Fibroblast of villous mesenchyme (primary cell): ENCODE data around the gene CARD16. TPM values are rescaled to one million over a fixed set of nuclear protein-coding genes. Genes with fewer than 3 reads are reported as not detected.

ENCODE experiments used
- DNase-seq: peaks from one replicate; pipeline ENCODE4 v3.0.0-alpha.2; 2010; ENCODE audit warnings: low read depth
- H3K4me3 ChIP-seq: 2 replicates; pipeline ENCODE4 v1.5.1; 2011; ENCODE audit warnings: low read depth, mild to moderate bottlenecking, low read length
- total RNA-seq: library from RNA; depleted of rRNA; stranded (reverse); fragments of >200 nt; gene quantifications from 2 replicates; pipeline ENCODE4 v1.2.3, GENCODE V29; 2012
- TF ChIP-seq, protein P1 (sequence below): IDR thresholded peaks from 2 replicates; pipeline ENCODE4 v1.5.1; 2012; ENCODE audit warnings: low read depth, mild to moderate bottlenecking, low read length; ENCODE audit not compliant: insufficient read depth

CARD16 gene
- total RNA-seq, 1 donor = 30.7 TPM

DNA sequence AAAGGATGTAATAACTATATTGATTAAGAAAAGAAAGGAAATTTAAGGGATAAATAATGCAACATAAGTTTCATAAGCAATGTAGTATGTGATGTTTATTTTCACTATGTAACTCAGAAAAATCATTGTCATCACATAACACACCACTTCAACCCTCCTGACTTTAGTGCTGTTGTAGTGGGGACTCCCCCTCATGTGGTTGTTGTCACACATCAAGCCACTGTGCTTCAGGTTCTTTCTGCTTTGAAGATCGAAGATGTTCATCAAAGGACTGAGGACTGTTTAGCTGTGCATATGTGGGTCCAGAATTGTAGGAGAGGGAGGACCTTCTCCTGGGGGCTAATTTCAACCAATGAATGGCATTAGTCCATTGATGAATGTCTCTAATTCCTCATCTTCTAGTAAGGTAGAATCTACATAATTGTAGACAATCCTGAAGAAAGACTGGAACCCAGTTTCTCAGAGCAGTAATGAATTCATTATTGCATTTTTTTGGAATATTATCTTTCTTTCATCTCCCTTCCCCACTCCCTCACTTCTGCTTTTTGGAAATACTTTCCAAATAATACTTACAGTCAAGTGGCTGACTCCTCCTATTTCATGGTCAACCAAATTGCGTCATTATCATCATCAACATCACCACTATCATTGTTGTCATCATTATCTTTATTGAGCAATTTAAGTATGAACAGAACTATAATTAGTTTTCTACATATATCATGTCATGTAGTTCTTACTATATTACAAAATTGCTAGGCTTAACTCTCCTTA is 9.8 kb upstream of the CARD16 start:
- TF ChIP-seq, protein P1, sequence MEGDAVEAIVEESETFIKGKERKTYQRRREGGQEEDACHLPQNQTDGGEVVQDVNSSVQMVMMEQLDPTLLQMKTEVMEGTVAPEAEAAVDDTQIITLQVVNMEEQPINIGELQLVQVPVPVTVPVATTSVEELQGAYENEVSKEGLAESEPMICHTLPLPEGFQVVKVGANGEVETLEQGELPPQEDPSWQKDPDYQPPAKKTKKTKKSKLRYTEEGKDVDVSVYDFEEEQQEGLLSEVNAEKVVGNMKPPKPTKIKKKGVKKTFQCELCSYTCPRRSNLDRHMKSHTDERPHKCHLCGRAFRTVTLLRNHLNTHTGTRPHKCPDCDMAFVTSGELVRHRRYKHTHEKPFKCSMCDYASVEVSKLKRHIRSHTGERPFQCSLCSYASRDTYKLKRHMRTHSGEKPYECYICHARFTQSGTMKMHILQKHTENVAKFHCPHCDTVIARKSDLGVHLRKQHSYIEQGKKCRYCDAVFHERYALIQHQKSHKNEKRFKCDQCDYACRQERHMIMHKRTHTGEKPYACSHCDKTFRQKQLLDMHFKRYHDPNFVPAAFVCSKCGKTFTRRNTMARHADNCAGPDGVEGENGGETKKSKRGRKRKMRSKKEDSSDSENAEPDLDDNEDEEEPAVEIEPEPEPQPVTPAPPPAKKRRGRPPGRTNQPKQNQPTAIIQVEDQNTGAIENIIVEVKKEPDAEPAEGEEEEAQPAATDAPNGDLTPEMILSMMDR = no peak
- DNase-seq = no peak
- no peak overlapping the region for H3K4me3 ChIP-seq

DNA sequence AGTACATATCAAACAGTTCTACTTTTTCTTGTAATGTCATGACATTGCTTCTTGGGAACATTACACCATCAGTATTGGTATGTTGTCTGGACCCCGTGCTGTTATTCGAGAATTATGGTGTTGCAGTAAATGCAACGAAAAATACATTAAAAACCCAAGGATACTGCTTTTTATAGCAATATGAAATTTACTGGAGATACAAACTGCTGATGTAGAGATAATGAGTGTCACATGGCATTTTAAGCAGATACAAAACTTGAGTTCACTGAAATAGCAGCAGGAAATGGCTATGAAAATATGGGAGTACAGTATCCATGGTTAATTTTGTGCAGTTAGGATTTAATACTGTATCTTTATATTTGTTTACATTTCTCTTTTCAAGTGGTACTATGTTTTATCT is 7.4 kb upstream of the CARD16 start:
- no peak for DNase-seq
- no peak overlapping the region for H3K4me3 ChIP-seq
- TF ChIP-seq, protein P1 = no peak

DNA sequence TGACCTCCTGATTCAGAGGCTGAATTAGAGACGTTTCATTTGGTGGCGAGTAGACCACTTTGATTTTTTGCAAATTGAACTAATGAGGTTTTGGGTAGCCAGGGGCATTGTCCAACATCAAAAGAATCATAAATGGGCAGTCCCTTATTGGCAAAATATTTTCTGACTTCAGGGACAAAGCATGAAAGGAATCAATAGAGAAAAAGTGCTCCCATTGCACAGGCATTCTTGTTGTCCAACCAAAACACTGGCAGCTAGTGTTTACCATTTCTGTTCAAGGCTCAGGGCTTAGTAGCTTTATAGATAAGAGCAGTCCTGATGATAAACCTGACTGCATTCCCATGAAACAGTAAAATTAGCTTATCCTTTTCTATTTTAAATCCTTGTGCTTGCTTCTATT is 6.4 kb upstream of the CARD16 start:
- no peak overlapping the region for H3K4me3 ChIP-seq
- peak; percentile 42 for DNase-seq
- TF ChIP-seq, protein P1 = no peak

DNA sequence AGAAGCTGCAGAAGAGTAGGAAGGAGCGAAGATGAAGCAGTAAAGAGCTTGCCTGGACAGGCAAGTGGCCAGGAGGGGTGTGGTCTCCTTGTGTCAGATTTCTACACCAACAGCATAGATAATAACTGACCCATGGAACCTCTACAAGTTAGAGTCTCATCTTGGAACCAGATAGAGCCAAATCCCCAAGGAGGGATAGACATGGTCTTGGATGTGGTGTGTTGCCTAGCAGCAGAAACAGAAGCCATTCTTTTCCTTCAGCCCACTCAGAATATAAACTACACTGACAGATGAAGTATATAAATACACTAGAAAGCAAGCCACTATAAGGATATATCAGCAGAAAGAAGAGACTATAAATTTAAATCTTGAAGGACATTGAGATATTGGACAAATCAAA is 4.3 kb upstream of the CARD16 start:
- no peak for DNase-seq
- TF ChIP-seq, protein P1 = no peak
- H3K4me3 ChIP-seq = no peak overlapping the region

DNA sequence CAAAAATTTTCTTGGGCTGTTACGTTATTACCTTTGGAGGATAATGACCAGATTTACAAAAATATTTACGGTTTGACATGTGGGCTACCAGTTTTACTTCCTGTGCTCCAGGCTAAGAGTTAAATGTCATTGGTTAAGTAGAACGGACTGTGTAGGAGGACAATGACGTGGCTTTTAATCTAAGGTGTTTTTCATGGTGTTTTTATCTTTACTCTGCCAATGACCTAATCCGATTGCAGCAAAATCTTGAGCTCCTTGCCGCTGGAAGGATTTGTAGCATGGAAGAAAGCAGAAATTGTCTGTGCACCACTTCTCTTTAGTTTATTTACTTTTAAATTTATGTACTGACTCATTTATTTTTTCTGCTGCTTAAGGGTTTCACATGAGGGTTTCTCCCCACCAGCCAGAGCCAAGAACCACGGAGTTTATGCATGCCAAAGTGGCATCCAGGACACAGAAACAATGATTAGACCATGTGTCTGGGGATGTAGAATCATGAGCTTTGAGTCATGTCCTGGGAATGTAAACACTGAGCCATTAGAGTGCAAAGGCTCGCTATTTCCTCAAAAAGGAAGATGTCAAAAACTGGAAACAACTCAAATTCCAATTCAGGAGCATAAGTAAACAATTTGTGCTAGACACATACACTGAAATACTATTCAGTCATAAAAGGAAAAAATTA is 1.9 kb upstream of the CARD16 start:
- no peak overlapping the region for H3K4me3 ChIP-seq
- peak; percentile 99 for DNase-seq
- TF ChIP-seq, protein P1 = no peak

DNA sequence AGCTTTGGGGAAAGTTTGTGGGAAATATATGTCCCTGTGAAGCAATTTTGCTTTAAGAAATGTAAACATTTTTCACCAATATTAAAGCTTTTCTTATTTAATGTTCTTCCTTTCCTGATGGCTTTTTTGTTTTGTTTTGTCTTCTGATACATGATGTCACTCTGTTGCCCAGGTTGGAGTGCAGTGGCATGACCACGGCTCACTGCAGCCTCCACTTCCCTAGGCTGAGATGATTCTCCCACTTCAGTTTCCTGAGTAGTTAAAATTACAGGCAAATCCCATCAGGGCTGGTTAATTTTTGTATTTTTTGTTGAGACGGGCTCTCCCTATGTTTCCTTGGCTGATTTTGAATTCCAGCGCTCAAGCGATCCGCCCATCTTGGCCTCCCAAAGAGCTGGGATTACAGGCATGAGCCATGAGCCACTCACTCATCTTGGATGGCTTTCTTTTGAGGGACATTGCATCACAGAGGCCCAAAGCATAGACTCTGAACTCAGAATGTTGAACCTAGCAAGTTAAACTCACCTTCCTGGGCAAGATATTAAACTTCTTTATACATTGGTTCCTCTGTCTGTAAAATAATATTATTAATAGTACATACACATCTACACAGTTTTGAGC is 651 bp upstream of the CARD16 start:
- TF ChIP-seq, protein P1 = no peak
- H3K4me3 ChIP-seq = peak overlapping the region; percentile 61
- DNase-seq = no peak
